HG03457 (cell line): ENCODE data around the gene RNF217.
A peak's percentile ranks its signal among the peaks of the same experiment; 100 is the strongest.
"Not testable (repeated sequence)": the region's sequence is repeated elsewhere in the genome, so short reads cannot be mapped to it uniquely, and the experiment has no call there.

Experiments used
- ATAC-seq: cut with Tn5 transposase; IDR thresholded peaks from one replicate; pipeline ENCODE4 v1.9.1; 2021; ENCODE audit warnings: moderate number of reproducible peaks; ENCODE audit not compliant: unreplicated experiment

The RNF217 gene

GRCh38 chr6:124961777-124962638, at the start of gene RNF217:
RNF217 (plus strand) TSS chr6:124962437; CDS start chr6:124962545, 108 bp downstream.
- ATAC-seq: no peak

DNA sequence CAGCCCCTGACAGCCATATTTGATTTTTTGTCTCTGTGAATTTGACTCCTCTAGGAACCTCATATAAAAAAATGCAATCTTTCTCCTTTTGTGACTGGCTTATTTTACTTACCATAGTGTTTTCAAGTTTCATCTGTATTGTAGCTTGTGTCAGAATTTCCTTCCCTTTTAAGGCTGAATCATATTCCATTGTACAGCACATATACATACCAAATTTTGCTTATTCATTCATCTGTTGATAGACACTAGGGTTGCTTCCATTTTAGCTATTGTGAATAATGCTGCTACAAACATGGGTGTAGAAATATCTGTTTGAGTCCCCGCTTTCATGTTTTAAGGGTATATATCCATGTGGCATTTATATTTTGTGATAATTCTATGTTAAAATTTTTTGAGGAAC, 49.2 kb upstream of the RNF217 start:
- ATAC-seq: no peak

GRCh38 chr6:124917769-124918168, 44.5 kb upstream of the RNF217 start:
- ATAC-seq: no peak

DNA sequence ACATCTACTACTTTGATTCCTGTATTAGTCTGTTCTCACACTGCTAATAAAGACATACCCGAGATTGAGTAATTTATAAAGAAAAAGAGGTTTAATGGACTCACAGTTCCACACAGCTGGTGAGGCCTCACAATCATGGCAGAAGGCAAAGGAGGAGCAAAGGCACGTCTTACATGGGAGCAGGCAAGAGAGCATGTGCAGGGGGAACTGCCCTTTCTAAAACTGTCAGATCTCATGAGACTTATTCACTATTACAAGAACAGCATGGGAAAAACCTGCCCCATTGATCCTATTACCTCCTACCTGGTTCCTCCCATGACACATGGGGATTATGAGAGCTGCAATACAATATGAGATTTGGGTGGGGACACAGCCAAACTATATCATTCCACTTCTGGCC, 42.5 kb upstream of the RNF217 start:
- ATAC-seq: not testable (repeated sequence)

DNA sequence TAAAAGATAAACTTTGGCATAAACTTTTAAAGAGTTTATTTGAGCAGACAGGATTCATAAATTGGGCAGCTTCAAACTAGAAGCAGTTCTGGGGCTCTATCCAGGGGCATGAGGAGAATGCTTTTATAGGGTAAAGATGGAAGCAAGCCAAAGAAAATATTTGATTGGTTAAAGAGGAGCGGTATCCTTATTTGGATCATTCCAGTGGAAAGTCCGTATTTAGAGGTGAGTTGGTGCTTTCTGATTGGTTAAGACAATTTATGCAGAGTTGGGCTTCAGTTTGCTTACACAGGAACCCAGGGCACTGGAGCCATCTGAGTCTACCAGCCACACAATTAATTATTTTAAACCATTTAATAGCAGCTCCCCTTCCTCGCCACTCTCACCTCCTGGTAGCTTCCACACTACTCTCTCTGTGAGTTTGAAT, 37.9 kb upstream of the RNF217 start:
- no peak for ATAC-seq

- no peak for ATAC-seq
Measured at GRCh38 chr6:124926435-124926834, 35.8 kb upstream of the RNF217 start.

- ATAC-seq: no peak
Measured at GRCh38 chr6:124927806-124928205, 34.4 kb upstream of the RNF217 start.

GRCh38 chr6:124928851-124929250, 33.4 kb upstream of the RNF217 start:
- no peak for ATAC-seq

DNA sequence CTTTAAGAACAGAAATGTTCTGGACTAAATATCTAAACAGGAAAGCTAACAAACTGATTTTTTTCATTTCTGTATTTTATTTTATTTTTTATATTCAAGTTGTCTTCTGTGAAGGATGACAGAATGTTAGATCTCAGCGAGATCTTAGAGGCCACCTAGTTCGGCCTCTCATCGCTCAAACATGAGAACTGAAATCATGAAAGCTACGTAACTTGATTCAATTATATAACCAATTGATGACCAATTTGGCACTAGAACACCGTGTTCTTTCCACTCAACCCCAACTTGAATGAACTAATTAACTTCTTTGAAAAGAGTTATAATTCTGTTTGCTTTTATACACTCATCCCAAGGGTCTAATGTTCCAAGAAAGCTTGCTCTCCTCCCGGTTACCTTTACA, 24.6 kb upstream of the RNF217 start:
- no peak for ATAC-seq

DNA sequence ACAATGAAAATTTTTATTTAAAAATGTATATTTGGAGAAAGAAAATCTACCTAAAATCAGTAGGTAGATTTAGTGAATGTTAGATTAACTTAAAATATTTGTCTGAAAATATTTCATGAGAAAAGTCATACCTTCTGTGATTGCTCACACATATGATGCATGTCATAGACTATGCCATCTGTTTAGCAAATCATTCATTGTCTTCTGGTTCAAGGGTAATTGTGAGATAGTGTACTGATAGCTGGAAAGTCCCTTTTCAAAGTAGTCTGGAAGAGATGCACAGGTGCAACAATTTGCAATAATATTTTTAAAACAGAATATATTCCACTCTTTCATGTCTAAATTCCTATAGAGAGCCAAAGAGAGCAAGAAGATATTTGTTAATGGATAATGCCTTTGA, 21.0 kb upstream of the RNF217 start:
- ATAC-seq: peak; percentile 89

GRCh38 chr6:124943658-124944057, 18.6 kb upstream of the RNF217 start:
- no peak for ATAC-seq

- ATAC-seq: no peak
Measured at GRCh38 chr6:124947971-124948451, 14.2 kb upstream of the RNF217 start.

- ATAC-seq: no peak
Measured at GRCh38 chr6:124949706-124950105, 12.5 kb upstream of the RNF217 start.

DNA sequence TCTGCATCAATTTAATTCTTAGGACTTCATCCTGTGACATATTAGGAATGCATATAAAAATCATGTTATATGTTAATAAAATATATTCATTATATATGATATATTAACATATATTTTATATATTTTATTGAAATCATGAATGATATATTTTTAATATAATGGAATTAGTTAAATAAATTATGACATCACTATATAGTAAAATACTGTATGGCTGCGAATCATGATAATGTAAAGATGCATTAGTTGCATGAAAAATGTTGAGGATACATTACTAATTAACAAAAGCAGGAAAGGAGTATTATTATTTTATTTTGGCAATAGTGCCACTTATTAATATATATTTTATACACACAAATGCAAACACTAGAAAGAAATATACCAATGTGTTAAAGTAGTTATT, 8.4 kb upstream of the RNF217 start:
- no peak for ATAC-seq

- no peak for ATAC-seq
Measured at GRCh38 chr6:124955108-124955856, 7.0 kb upstream of the RNF217 start.

DNA sequence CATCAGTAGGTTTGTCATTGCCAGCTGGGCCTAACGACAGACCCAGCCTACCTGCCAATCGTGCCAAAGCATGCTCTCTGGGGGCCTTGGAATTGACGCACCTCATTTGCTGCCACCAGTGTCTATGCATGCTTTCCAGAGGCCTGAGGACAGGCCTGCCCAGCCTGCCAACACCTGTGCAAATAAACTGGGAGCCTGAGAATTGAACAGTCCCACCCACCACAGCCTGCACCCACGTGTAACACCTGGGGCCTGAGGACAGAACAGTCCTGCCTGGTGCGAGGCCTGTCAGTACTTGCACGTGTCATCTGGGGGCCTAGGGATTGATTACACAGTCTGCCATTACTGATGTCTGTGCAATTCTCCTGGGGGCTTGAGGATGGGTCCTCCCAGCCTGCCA, 6.2 kb upstream of the RNF217 start:
- ATAC-seq: no peak

GRCh38 chr6:124958149-124958548, 4.1 kb upstream of the RNF217 start:
- no peak for ATAC-seq

DNA sequence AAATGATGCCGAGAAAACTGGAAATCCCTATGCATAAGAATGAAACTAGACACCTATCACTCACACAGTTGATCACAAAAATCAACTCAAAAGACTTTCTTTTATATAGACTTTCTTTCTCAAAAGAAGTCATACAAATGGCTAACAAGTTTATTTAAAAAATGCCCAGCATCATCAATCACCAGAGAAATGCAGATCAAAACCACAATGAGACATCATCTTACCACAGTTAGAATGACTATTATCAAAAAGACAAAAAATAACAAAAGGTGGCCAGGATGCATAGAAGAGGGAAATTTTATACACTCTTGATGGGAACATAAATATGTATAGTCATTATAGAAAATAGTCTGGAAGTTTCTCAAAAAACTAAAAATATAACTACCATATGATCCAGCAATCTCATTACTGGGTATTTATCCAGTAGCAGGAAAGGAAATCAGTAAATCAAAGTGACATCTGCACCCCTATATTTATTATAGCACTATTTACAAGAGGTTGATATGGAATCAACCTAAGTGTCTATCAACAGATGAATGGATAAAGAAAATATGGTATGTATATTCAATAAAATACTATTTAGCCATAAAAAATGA, 3.4 kb upstream of the RNF217 start:
- ATAC-seq: no peak

DNA sequence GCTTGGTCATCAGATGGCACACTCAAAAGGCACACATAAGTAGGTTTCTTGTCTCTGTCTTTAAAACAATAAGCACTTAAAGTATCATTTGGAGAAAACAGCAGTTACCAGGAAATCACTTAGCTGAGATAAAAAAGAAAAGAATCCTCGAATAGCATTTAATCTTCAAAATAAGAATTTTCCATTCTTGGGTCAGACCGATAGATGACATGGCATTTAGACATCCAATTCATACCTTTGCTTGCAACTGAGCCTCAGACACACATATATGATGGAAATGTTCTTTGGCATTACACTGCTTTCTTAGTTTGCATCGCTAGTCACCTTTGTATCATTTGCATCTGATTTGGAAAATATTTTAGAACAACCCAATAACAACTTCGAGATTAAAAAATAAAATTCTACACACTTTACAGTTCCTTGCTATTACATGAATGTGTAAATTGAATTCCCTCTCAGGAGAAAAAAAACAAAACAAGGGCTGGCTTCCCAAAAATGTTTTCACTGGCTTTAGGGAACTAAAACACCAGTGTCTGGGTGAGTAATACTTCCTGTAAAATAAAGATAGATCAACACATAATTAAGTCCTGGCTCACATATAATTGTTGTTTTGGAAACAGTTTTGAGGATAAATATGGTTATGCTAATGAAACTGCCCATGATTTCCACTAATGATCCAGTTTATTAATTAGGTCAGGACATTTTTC, 1.3 kb upstream of the RNF217 start:
- no peak for ATAC-seq

DNA sequence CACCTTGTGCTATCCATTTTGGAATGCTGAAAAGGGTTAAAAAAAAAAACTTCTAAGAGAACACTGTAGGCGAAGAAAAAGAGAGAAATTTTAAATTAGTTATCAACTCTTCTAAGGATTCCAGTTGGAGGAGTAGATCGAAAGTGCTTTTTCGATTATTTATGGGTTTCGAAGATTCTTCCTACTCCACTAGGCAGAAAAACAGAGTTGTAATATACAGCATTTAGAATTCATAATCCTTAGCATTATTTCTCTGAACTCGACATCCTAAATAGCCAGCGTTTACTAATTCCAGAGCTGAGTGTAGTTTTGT, 817 bp upstream of the RNF217 start:
- ATAC-seq: no peak
